B cell (primary cell): ENCODE data around the gene HSP90AB1.

Experiments
- EZH2 ChIP-seq: IDR thresholded peaks from 2 replicates; pipeline ENCODE4 v1.6.1; 2012; ENCODE audit warnings: borderline replicate concordance, low read depth, mild to moderate bottlenecking, moderate library complexity, low read length; ENCODE audit not compliant: insufficient read depth, poor library complexity, severe bottlenecking
- TF ChIP-seq, protein P1 (sequence below): fragments of 200-600 bp; IDR thresholded peaks from one replicate; pipeline ENCODE4 v1.8.0; 2022; ENCODE audit warnings: antibody characterized with exemption, mild to moderate bottlenecking

GRCh38 chr6:44219053-44219814 lies 27.7 kb upstream of the HSP90AB1 start:
- TF ChIP-seq, protein P1, sequence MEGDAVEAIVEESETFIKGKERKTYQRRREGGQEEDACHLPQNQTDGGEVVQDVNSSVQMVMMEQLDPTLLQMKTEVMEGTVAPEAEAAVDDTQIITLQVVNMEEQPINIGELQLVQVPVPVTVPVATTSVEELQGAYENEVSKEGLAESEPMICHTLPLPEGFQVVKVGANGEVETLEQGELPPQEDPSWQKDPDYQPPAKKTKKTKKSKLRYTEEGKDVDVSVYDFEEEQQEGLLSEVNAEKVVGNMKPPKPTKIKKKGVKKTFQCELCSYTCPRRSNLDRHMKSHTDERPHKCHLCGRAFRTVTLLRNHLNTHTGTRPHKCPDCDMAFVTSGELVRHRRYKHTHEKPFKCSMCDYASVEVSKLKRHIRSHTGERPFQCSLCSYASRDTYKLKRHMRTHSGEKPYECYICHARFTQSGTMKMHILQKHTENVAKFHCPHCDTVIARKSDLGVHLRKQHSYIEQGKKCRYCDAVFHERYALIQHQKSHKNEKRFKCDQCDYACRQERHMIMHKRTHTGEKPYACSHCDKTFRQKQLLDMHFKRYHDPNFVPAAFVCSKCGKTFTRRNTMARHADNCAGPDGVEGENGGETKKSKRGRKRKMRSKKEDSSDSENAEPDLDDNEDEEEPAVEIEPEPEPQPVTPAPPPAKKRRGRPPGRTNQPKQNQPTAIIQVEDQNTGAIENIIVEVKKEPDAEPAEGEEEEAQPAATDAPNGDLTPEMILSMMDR, result no peak
- TF ChIP-seq EZH2, result no peak
